ENCODE data around the gene CNFN. TPM values are rescaled to one million over a fixed set of nuclear protein-coding genes. Genes with fewer than 3 reads are reported as not detected.

CNFN gene
- total and polyA plus RNA-seq, 8 donors = 0.32 to 3.2 (median 0.55) TPM; not detected in 1

DNA sequence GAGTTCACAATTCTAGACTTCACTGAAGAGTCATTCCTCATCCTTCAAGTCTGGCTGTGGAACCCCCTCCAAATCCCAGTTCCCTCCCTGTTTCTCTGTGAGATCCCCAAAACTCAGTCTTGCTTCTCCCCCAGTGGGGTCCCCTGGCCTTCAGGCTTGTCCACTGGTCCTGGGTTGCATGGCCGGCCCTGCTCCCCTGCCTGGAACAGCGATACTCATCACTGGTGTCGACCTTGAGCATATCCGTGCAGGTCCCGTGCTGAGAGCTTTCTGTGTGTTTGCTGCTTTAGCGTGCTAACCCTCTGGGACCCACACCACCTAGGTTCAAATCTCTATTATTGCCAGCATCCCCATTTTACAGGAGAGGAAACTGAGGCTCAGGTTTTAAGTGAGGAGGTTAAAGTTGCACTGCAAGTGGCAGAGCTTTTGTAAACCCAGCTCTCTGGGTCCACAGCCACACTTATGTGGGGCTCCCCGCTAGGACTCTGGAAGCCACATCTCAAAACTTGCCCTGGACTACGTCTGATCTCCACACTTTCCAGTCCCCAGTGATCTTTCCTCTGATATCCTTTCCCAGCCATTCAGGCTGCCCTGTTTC lies 21.6 kb upstream of the CNFN start:
- Histone ChIP-seq H3K27ac (no peak overlapping the region), H3K4me3 (no peak overlapping the region), H3K4me1 (peaks cover 0 to 3% of the 10 kb centered on the region in 2 donors), H3K9me3 (no peaks in the 10 kb centered on the region), H3K36me3 (peaks cover 0 to 28% of the 10 kb centered on the region in 2 donors), H3K27me3 (no peaks in the 10 kb centered on the region)
- intact Hi-C loops (cut with DNase I) = no loop called here
- TF ChIP-seq, protein P1, sequence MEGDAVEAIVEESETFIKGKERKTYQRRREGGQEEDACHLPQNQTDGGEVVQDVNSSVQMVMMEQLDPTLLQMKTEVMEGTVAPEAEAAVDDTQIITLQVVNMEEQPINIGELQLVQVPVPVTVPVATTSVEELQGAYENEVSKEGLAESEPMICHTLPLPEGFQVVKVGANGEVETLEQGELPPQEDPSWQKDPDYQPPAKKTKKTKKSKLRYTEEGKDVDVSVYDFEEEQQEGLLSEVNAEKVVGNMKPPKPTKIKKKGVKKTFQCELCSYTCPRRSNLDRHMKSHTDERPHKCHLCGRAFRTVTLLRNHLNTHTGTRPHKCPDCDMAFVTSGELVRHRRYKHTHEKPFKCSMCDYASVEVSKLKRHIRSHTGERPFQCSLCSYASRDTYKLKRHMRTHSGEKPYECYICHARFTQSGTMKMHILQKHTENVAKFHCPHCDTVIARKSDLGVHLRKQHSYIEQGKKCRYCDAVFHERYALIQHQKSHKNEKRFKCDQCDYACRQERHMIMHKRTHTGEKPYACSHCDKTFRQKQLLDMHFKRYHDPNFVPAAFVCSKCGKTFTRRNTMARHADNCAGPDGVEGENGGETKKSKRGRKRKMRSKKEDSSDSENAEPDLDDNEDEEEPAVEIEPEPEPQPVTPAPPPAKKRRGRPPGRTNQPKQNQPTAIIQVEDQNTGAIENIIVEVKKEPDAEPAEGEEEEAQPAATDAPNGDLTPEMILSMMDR (IDR thresholded peaks at IDR 0.05) = no peak
- DNase-seq = peak in 1 of 4 donors; percentile 47
- ATAC-seq = no peak

DNA sequence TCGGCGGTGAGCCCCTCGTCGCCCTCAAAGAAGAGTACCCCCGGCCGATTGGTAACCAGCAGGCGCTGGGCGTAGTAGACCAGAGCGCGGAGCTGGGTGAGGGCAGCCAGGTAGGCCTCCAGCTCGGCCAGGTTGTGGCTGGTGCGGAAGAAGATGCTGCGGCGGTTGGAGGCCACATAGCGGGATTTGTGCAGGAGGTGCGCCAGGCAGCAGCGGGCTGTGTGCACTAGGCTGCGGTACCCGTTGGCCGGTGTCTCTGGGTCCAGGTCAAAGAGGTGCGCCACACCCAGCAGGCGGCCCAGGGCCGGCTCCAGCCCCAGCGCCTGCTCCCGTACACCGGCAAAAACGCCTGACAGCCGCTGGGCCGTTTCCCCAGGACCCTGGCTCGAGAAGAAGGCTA lies 20.3 kb upstream of the CNFN start:
- Histone ChIP-seq H3K27me3 (no peaks in the 10 kb centered on the region), H3K36me3 (peaks cover 0 to 31% of the 10 kb centered on the region in 2 donors), H3K9me3 (no peaks in the 10 kb centered on the region), H3K4me1 (peaks cover 0 to 3% of the 10 kb centered on the region in 2 donors), H3K4me3 (no peak overlapping the region), H3K27ac (no peak overlapping the region)
- intact Hi-C loops (cut with DNase I) = no loop called here
- TF ChIP-seq, protein P1 (IDR thresholded peaks at IDR 0.05) = no peak
- peak in 1 of 4 donors; percentile 75 for DNase-seq
- no peak for ATAC-seq

DNA sequence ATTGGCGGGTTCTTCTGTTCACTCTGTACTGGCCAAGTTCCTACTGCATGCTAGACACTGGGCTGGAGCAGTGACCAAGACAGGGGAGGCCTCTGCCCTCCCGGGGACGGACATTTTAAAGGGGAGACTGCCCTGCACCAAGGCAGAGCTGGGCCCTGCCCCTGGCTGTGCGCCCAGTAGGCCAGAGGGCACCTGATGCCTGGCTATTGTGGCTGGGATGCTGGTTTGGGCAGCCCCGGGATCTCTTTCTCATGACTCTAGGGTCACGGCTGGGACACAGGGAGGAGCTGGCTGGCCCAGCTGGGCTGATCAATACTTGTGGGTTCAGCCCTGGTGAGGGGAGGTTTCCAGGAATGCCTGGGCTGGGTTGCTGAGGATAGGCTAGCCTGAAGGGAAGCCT lies 19.4 kb upstream of the CNFN start:
- ATAC-seq (no peak), DNase-seq (peak in 1 of 4 donors; percentile 59)
- intact Hi-C loops (cut with DNase I) = no loop called here
- Histone ChIP-seq H3K27me3 (no peaks in the 10 kb centered on the region), H3K36me3 (peaks cover 0 to 40% of the 10 kb centered on the region in 2 donors), H3K4me3 (no peak overlapping the region), H3K9me3 (no peaks in the 10 kb centered on the region), H3K4me1 (peaks cover 0 to 3% of the 10 kb centered on the region in 2 donors), H3K27ac (no peak overlapping the region)
- TF ChIP-seq, protein P1 (IDR thresholded peaks at IDR 0.05) = no peak

DNA sequence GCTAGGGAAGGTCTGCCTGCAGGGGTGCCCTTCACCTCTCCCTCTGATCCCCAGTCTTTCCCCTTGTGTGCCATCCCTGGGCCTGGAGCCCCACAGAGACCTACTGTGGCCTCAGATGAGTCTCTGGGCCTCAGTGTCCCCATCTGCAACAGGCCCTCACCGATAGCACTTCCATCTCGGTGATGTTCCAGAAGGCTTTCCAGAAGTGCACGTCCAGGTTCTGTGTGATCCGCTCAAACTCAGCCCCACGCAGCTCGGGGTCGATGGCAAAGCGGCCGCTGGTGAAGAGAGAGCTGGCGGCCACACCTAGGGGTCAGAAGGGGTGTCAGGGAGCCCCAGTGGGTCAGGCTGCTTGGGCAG lies 17.7 kb upstream of the CNFN start:
- no peaks in the 10 kb centered on the region for H3K27me3 ChIP-seq
- H3K9me3 ChIP-seq = no peaks in the 10 kb centered on the region
- peaks cover 0 to 49% of the 10 kb centered on the region in 2 donors for H3K36me3 ChIP-seq
- no peak for ATAC-seq
- H3K27ac ChIP-seq = no peak overlapping the region
- no peak for DNase-seq
- H3K4me1 ChIP-seq = peaks cover 0 to 3% of the 10 kb centered on the region in 2 donors
- TF ChIP-seq, protein P1 (IDR thresholded peaks at IDR 0.05) = no peak
- intact Hi-C loops (cut with DNase I) = no loop called here
- no peak overlapping the region for H3K4me3 ChIP-seq

DNA sequence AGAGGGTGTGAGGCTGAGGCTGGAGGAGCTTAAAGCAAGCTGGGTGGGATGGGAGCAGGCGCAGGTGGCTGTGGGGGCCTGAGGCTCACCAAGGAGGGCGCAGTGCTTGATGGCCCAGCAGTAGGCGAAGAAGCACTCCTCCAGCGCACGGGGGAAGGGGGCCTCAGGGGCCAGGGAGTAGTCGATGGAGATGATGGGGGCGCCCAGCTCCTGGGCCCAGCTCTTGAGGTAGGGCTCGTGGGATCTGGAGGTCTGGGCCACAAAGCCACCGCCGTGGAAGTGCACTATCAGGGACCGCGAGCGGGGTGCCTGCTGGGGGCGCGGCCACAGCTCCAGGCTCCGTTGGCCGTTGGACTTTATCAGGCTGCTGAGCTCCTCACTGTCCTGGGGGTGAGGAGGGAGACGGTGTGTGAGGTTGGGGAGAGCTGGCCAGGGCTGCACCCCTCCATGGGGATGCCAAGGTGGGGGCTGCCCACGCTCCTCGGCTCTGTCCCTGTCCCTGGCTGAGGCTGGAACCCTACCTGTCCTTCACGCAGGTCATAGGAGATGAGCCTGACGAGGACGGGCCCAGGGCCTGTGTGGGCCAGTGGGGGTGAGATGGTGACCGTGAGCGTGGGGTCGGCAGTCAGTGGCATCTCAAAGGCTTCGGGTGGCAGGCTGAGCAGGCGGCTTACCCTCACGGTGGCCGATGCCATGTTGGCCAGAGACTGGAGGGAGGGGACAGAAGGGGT lies 17.2 kb upstream of the CNFN start:
- intact Hi-C loops (cut with DNase I) = no loop called here

More for the DNA sequence above, 17.2 kb upstream of the CNFN start:
- Histone ChIP-seq H3K4me1 (peaks cover 0 to 6% of the 10 kb centered on the region in 2 donors), H3K27ac (no peak overlapping the region), H3K9me3 (no peaks in the 10 kb centered on the region), H3K4me3 (no peak overlapping the region), H3K36me3 (peaks cover 0 to 49% of the 10 kb centered on the region in 2 donors), H3K27me3 (no peaks in the 10 kb centered on the region)
- ATAC-seq (no peak), DNase-seq (no peak)
- TF ChIP-seq, protein P1 (IDR thresholded peaks at IDR 0.05) = no peak

All from left lung (tissue), 10 donors.